ENCODE measurements around the gene IMMT. TPM values are rescaled to one million over a fixed set of nuclear protein-coding genes. Genes with fewer than 3 reads are reported as not detected.
A peak's percentile ranks its signal among the peaks of the same experiment; 100 is the strongest.

The IMMT gene
- total and polyA plus RNA-seq, 2 experiments from 2014 or later, result 71.0 to 96.7 TPM

GRCh38 chr2:86216575-86217555 lies 21.6 kb upstream of the IMMT start:
- peak overlapping the region; percentile 7; the same call in 1 of the 2 replicates for H3K27ac Mint-ChIP-seq
- H3K4me1 ChIP-seq (ENCODE audit: insufficient read depth), result no peaks in the 10 kb centered on the region
- H3K4me3 ChIP-seq, result no peak overlapping the region
- H3K4me3 Mint-ChIP-seq, result no peak overlapping the region
- no peaks in the 10 kb centered on the region for H3K79me2 ChIP-seq (replicated peaks; ENCODE audit: insufficient read depth)
- H3K4me2 ChIP-seq, result no peak overlapping the region
- H3K27ac ChIP-seq (ENCODE audit: low read depth), result peak overlapping the region; percentile 29; the same call in 1 of the 2 replicates
- H2AFZ ChIP-seq, result peak overlapping the region; percentile 82; the same call in 1 of the 2 replicates
- H4K20me1 ChIP-seq (replicated peaks; ENCODE audit: insufficient read depth), result no peaks in the 10 kb centered on the region
- ATAC-seq (no peak), DNase-seq (ENCODE audit: low spot score) (no peak)
- 0 out of 2 replicates have a peak, but pooled peaks cover 2% of the 10 kb centered on the region for H3F3A ChIP-seq (replicated peaks; ENCODE audit: low read depth)
- H3K9me2 ChIP-seq (ENCODE audit: insufficient read depth), result no peaks in the 10 kb centered on the region
- no peaks in the 10 kb centered on the region for H3K27me3 ChIP-seq (ENCODE audit: insufficient read depth)
- peaks cover 16% of the 10 kb centered on the region; the same call in 2 of the 3 replicates for H3K36me3 Mint-ChIP-seq (ENCODE audit: low read depth)
- no peak for TF ChIP-seq EZH2phosphoT487 (IDR thresholded peaks at IDR 0.05; ENCODE audit: unreplicated experiment)
- peaks cover 16% of the 10 kb centered on the region for H3K4me1 Mint-ChIP-seq
- H3K36me3 ChIP-seq (ENCODE audit: insufficient read depth), result peaks cover 2% of the 10 kb centered on the region; the same call in 1 of the 2 replicates
- no peaks in the 10 kb centered on the region for H3K9me3 Mint-ChIP-seq
- peaks cover 4% of the 10 kb centered on the region for H3K27me3 Mint-ChIP-seq (ENCODE audit: insufficient read depth, low read depth, poor library complexity)

GRCh38 chr2:86214503-86214832 lies 19.2 kb upstream of the IMMT start:
- Histone ChIP-seq H3K27ac (ENCODE audit: low read depth) (no peak overlapping the region), H3K4me2 (no peak overlapping the region), H3K4me1 (ENCODE audit: insufficient read depth) (no peaks in the 10 kb centered on the region), H3K27me3 (ENCODE audit: insufficient read depth) (no peaks in the 10 kb centered on the region), H3K79me2 (replicated peaks; ENCODE audit: insufficient read depth) (no peaks in the 10 kb centered on the region), H4K20me1 (replicated peaks; ENCODE audit: insufficient read depth) (no peaks in the 10 kb centered on the region), H3K4me3 (no peak overlapping the region), H2AFZ (no peak overlapping the region), H3K36me3 (ENCODE audit: insufficient read depth) (peaks cover 8% of the 10 kb centered on the region), H3K9me2 (ENCODE audit: insufficient read depth) (no peaks in the 10 kb centered on the region), H3F3A (replicated peaks; ENCODE audit: low read depth) (0 out of 2 replicates have a peak, but pooled peaks cover 2% of the 10 kb centered on the region)
- H3K36me3 Mint-ChIP-seq (ENCODE audit: low read depth), result peaks cover 36% of the 10 kb centered on the region
- DNase-seq (ENCODE audit: low spot score), result no peak
- no peak overlapping the region for H3K27ac Mint-ChIP-seq
- no peak for ATAC-seq
- peaks cover 9% of the 10 kb centered on the region; the same call in 1 of the 3 replicates for H3K4me1 Mint-ChIP-seq
- H3K4me3 Mint-ChIP-seq, result no peak overlapping the region
- no peaks in the 10 kb centered on the region for H3K9me3 Mint-ChIP-seq
- H3K27me3 Mint-ChIP-seq (ENCODE audit: insufficient read depth, low read depth, poor library complexity), result peaks cover 3% of the 10 kb centered on the region
- TF ChIP-seq CTCF (conservative IDR thresholded peaks at IDR 0.05; ENCODE audit: low read depth in 2 of 2) (no peak), CREB1 (CRISPR knock-in tag; IDR thresholded peaks at IDR 0.05; ENCODE audit: low read depth) (no peak), EZH2 (IDR thresholded peaks at IDR 0.05; ENCODE audit: low read depth, unreplicated experiment) (no peak), ZNF114 (CRISPR knock-in tag; IDR thresholded peaks at IDR 0.05) (no peak), EZH2phosphoT487 (IDR thresholded peaks at IDR 0.05; ENCODE audit: unreplicated experiment) (no peak), STAT1 (IDR thresholded peaks at IDR 0.05; ENCODE audit: unreplicated experiment) (no peak), NANOG (IDR thresholded peaks at IDR 0.05; ENCODE audit: borderline replicate concordance) (no peak), POLR2AphosphoS5 (IDR thresholded peaks at IDR 0.05; ENCODE audit: low read depth) (no peak), ZNF462 (CRISPR knock-in tag; IDR thresholded peaks at IDR 0.05) (no peak)
